ENCODE results near the gene NLGN2. TPM values are rescaled to one million over a fixed set of nuclear protein-coding genes. Genes with fewer than 3 reads are reported as not detected.

The NLGN2 gene
- total RNA-seq, 1 donor from 2014 or later, result 9.3 TPM

DNA sequence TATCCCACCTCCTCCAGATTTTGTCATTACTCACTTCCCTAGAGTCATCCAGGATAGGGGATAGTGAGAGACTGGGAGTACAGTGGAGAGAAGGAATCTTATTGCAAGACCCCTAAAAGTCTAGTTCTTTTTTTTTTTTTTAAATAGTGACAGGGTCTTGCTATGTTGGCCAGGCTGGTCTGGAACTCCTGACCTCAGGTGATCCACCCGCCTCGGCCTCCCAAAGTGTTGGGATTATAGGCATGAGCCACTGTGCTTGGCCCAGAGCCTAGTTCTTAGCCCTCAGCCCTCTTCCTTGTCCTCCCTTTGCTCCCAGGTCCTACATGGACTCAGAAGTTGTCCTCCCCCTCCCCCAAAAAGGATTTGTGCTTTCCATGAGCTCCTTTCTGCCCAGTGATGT, 34.5 kb downstream of the NLGN2 start:
- no peak for DNase-seq
- no peak overlapping the region for H3K4me3 ChIP-seq
- H3K27ac ChIP-seq (replicated peaks), result no peak overlapping the region
- H3K4me1 ChIP-seq, result peaks cover 64% of the 10 kb centered on the region
- TF ChIP-seq, protein P1, sequence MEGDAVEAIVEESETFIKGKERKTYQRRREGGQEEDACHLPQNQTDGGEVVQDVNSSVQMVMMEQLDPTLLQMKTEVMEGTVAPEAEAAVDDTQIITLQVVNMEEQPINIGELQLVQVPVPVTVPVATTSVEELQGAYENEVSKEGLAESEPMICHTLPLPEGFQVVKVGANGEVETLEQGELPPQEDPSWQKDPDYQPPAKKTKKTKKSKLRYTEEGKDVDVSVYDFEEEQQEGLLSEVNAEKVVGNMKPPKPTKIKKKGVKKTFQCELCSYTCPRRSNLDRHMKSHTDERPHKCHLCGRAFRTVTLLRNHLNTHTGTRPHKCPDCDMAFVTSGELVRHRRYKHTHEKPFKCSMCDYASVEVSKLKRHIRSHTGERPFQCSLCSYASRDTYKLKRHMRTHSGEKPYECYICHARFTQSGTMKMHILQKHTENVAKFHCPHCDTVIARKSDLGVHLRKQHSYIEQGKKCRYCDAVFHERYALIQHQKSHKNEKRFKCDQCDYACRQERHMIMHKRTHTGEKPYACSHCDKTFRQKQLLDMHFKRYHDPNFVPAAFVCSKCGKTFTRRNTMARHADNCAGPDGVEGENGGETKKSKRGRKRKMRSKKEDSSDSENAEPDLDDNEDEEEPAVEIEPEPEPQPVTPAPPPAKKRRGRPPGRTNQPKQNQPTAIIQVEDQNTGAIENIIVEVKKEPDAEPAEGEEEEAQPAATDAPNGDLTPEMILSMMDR (IDR thresholded peaks at IDR 0.05; ENCODE audit: borderline replicate concordance), result no peak
- no peaks in the 10 kb centered on the region for H3K9me3 ChIP-seq (replicated peaks)
- no peaks in the 10 kb centered on the region for H3K36me3 ChIP-seq
- intact Hi-C loops (cut with micrococcal nuclease), result no loop called here
- H3K27me3 ChIP-seq (ENCODE audit: low read depth), result peaks cover 50% of the 10 kb centered on the region

DNA sequence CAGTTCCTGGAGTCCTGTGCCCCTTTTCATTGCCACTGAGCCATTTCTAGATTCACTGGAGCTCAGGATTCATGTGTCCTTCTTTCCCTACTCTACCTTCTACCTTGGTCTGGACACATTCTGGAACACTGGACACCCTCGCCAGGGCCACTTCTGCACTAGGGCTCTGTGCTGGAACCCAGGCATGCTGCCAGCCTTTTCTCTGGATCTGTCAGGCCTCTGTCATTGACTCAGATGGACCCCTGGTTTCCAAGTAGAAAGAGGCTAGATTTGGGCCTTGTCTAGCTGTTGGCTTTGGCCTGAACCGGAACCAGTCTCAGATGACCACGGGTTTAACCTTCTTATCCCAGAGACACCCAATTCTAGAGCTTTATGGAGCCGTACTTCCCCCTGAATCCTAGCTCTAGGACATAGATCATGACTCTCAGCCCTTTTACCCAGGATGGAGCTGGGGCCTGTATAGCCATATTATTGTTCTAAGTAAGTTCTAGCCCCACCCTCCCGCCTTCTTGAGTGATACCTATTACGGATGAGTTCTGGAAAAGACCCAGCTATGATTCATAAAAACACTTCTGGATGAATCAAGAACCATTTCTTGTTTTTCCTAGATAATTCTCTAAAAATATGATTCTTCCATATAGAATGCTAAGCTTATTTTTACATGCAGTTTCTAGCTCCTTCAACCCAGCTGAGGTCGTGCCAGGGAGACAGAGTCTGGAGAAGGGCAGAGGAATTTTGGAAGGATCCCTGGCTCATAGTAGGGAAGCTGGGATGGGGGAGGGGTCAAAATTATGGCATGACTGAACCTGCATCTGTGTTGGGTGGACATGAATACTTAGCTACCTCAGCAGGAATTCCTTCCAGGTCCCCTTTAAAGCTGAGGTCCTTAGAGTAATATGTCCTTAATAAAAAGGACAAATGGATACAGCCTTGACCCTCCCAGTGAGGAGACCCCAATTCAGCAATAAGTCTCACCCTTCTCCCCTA, 36.1 kb downstream of the NLGN2 start:
- no peak overlapping the region for H3K27ac ChIP-seq (replicated peaks)
- peaks cover 56% of the 10 kb centered on the region for H3K27me3 ChIP-seq (ENCODE audit: low read depth)
- no peak for DNase-seq
- no peaks in the 10 kb centered on the region for H3K36me3 ChIP-seq
- H3K9me3 ChIP-seq (replicated peaks), result no peaks in the 10 kb centered on the region
- H3K4me3 ChIP-seq, result no peak overlapping the region
- TF ChIP-seq, protein P1 (IDR thresholded peaks at IDR 0.05; ENCODE audit: borderline replicate concordance), result no peak
- intact Hi-C loops (cut with micrococcal nuclease), result no loop called here
- H3K4me1 ChIP-seq, result peaks cover 48% of the 10 kb centered on the region

DNA sequence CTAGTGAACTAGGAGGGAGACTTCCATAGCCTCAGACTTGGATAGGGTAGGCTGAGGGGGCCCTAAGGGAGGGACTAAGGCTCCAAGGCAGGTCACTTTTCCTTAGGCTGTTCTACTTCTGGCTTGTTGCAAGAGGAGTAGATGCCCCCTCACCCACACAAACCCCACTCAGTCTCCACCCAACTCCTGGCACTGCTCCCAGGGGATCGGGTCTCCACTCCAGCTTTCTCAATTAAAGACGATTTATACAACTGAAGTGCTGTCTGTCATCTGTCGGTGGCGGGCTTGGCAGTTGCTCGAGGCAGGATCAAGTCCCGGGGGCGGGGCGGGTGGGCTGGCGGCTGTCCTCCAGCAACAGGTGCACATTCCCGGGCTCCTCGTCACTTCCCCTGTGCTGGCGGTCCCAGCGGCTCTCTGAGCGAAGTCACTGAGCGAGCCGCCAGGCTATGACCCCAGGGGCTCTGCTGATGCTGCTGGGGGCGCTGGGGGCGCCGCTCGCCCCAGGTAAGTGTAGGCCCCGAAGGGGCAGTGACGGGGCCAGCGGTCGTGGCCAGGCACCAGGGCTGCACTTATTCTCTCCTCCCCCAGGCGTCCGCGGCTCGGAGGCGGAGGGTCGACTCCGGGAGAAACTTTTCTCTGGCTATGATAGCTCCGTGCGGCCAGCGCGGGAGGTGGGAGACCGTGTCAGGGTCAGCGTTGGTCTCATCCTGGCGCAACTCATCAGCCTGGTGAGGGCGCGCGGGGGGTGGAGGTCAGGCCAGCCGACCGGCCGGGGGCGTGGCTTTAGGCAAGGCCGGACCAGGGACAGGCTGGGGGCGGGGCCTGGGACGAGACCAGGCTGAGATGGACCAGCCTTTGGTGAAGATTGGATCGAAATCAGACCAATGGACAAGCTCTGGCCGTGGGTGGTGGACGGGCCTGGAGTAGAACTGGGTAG, 37.3 kb downstream of the NLGN2 start, which contains the start of gene CHRNB1:
Gene CHRNB1 (plus strand): TSS at position 380 of the 937 bp plus-strand sequence. CDS start 67 bp downstream, at position 447.
- peaks cover 45% of the 10 kb centered on the region for H3K27me3 ChIP-seq (ENCODE audit: low read depth)

DNA sequence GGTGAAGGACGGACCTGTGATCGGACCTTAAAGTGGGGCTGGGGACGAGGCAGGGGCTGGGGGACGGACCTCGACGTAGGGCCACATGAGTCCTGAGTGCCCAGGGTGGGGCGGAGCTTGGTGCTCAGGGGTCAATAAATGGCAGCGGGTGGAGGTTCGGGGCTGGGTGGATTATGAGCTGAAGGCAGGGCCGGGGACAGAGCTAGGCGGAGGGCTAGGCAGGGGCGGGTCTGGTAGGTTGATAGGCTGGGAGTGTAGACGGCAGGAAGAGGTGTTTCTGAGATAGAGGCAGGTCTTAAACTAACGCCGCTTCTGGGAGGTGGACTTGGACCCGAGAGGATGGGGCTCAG, 37.9 kb downstream of the NLGN2 start:
- TF ChIP-seq, protein P1 (IDR thresholded peaks at IDR 0.05; ENCODE audit: borderline replicate concordance), result no peak
- Histone ChIP-seq H3K4me1 (peaks cover 30% of the 10 kb centered on the region), H3K27me3 (ENCODE audit: low read depth) (peaks cover 39% of the 10 kb centered on the region), H3K4me3 (peak overlapping the region; percentile 70), H3K27ac (replicated peaks) (peak overlapping the region; percentile 74), H3K9me3 (replicated peaks) (no peaks in the 10 kb centered on the region), H3K36me3 (no peaks in the 10 kb centered on the region)
- intact Hi-C loops (cut with micrococcal nuclease), result no loop called here
- no peak for DNase-seq

More for the DNA sequence above, 37.3 kb downstream of the NLGN2 start, which contains the start of gene CHRNB1:
- Histone ChIP-seq H3K27ac (replicated peaks) (peak within 1 kb of the TSS; percentile 74), H3K4me1 (peaks cover 36% of the 10 kb centered on the region), H3K36me3 (no peaks in the 10 kb centered on the region), H3K4me3 (peak within 1 kb of the TSS; percentile 70), H3K9me3 (replicated peaks) (no peaks in the 10 kb centered on the region)
- TF ChIP-seq, protein P1 (IDR thresholded peaks at IDR 0.05; ENCODE audit: borderline replicate concordance), result peak; percentile 36
- peak; percentile 88 for DNase-seq
- intact Hi-C loops (cut with micrococcal nuclease), result no loop called here

DNA sequence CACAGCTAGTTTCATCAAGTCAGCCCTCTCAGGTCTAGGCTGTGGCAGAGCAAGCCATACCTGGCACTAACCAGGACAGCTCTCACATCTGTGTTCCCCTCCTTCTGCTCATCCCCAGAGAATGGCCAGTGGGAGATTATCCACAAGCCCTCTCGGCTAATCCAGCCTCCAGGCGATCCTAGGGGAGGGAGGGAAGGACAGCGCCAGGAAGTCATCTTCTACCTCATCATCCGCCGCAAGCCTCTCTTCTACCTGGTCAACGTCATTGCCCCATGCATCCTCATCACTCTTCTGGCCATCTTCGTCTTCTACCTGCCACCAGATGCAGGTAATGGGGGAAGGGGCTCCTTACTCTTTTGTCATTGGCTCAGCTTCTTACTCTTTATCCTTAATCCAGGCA, 40.8 kb downstream of the NLGN2 start:
- Histone ChIP-seq H3K27me3 (ENCODE audit: low read depth) (peaks cover 35% of the 10 kb centered on the region), H3K4me1 (peaks cover 24% of the 10 kb centered on the region), H3K4me3 (no peak overlapping the region), H3K9me3 (replicated peaks) (no peaks in the 10 kb centered on the region), H3K36me3 (no peaks in the 10 kb centered on the region), H3K27ac (replicated peaks) (no peak overlapping the region)
- TF ChIP-seq, protein P1 (IDR thresholded peaks at IDR 0.05; ENCODE audit: borderline replicate concordance), result no peak
- no peak for DNase-seq
- intact Hi-C loops (cut with micrococcal nuclease), result no loop called here

Data from left ventricle myocardium inferior (tissue), 1 donor.